IPS-11a (cell line): ENCODE measurements around the gene SMARCAL1.

Experiments used
- H3K4me3 ChIP-seq: one replicate; pipeline ENCODE4 v1.5.1; 2013; ENCODE audit warnings: low read depth, low read length, control low read depth

Gene SMARCAL1

DNA sequence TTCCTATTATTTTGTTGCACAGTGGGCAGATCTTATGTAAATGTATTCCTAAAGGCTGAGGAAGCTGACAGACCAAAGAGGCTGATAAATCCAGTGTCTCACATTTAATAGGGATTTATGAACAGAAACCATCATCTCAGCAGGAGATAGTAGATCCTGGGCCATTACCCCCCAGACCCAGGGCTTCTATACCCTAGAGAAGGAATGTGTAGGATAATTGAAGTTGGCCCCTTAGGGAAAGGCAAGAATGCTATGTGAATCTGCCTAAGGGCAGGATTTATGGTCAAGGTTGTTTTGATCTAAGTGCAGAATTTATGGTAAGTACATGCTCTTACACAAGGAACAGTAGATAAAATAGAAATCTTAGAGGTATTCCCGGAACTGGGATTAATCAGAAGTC is 115.3 kb downstream of the SMARCAL1 start:
- H3K4me3 ChIP-seq = no peak overlapping the region

DNA sequence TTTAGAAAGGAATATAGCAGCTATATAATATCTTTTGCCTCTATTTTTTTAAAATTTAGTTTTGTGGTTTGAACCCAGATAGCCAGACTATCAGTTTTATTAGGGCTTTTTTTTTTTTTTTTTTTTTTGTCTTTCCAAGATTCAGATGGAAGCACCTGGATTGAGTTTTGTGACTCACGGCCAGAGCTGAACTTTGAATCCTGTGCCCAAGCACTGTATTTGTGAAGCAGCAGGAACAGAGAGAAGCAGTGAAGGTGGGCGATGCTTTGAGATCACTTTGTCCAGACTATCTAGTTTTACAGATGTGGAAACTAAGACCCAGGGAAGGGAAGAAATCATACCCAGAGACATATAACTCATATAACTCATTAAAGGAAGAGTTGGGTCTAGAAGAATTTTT is 120.3 kb downstream of the SMARCAL1 start:
- no peak overlapping the region for H3K4me3 ChIP-seq
